ENCODE measurements around the gene TNFRSF4.

Gene TNFRSF4

DNA sequence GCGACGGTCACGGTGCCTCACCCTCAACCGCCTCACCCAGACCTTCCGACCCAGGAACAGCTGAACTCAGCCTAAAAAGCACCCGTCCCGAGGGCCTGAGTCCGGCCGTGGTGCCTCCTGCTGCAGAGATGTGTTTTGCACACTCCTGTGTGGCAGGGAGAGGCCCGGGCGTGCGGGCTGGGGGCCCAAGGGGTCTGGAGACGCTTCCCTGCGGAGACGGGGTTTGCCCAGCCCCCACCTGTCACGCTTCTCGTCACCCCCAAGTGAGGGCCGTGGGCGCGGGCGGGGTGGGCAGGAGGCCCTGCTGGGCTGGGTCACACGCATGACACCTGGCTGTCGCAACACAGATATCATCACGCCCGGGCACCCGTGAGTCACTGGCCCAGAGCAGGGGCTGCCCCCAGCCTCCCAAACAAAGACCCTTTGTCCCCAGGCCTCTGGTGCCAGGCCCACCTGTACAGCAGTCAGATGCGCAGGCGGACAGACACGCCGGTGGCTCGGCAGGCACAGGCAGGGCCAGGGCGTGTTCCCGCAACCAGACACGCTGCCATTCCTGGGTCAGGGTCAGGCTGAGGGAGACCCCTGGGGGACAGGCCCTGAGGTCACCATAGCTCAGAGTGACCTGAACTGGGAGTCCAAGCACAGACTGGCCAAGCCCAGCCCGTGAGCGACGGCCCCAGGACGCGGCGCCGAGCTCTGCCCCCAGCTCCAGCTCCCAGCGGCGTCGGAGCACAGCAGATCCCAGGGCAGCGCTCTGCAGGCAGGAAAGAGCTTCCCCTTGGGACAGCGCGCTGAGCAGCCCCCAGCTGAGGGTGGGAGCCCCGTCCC lies 24.1 kb upstream of the TNFRSF4 start:
- DNase-seq (ENCODE audit: low read depth, low spot score): no peak
- no peak overlapping the region for H3K4me3 ChIP-seq
- no peak overlapping the region for H3K9ac ChIP-seq (ENCODE audit: insufficient read length)
- no peaks in the 10 kb centered on the region for H3K9me3 ChIP-seq (ENCODE audit: low read depth, low read length)
- H3K36me3 ChIP-seq (ENCODE audit: insufficient read depth, low read length): no peaks in the 10 kb centered on the region
- TF ChIP-seq FOXP2 (optimal IDR thresholded peaks at IDR 0.05; ENCODE audit: control extremely low read depth, extremely low read length, insufficient read depth): no peak
- no peak for TF ChIP-seq EZH2 (IDR thresholded peaks at IDR 0.05)
- no peak for TF ChIP-seq POLR2AphosphoS5 (IDR thresholded peaks at IDR 0.05; ENCODE audit: borderline replicate concordance, low read depth, low read length)
- no peak overlapping the region for H3K27ac ChIP-seq

DNA sequence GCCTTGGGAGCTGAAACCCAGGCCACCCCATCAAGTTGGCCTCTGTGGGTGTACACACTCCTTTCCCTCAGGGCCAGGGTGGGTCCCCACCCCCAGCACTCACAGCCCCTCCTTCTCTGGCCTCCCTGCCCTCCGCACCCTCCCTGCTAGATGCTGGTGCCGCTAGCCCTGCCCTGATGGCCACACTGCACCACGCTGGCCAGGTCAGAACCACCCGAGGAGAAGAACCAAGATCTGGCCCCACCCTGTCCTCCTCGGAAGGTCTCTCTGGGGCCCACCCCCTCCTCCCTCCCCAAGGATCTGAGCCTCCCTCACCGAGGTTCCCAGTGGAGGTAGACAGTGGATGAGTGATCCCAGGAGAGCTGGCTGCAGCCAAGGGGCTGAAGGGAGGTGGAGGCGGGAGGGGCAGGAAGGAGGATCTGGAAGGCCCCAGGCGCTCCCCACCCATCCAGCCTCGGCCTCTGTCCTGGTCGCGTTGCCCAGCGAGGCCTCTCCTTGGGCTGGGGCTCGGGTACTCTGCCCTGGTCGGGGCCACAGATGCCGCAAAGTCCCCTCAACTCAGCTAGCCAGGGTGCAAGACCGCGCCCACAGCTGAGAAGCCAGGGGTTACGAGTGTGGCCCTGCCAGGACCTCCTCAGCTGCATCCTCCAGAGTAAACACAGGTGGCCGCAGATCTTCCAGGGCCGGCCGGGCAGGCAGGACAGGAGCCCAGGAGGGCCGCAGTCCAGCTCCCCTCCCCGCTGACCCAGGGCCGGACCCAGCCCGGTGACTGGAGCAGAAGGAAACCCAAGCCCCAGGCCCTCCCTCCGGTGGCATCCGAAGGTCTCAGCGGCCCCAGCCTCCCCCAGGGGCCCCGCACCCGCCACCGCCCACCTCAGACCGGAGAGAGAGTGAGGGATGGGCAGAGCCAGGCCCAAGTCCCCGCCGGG lies 23.3 kb upstream of the TNFRSF4 start:
- TF ChIP-seq EZH2 (IDR thresholded peaks at IDR 0.05) (no peak), FOXP2 (optimal IDR thresholded peaks at IDR 0.05; ENCODE audit: control extremely low read depth, extremely low read length, insufficient read depth) (no peak), POLR2AphosphoS5 (IDR thresholded peaks at IDR 0.05; ENCODE audit: borderline replicate concordance, low read depth, low read length) (no peak; the same call in 1 of the 2 replicates)
- Histone ChIP-seq H3K36me3 (ENCODE audit: insufficient read depth, low read length) (no peaks in the 10 kb centered on the region), H3K27ac (0 out of 2 replicates have a peak overlapping the region, but pooled peaks have one; percentile 2), H3K9me3 (ENCODE audit: low read depth, low read length) (no peaks in the 10 kb centered on the region), H3K4me3 (no peak overlapping the region), H3K9ac (ENCODE audit: insufficient read length) (no peak overlapping the region)
- DNase-seq (ENCODE audit: low read depth, low spot score): no peak

DNA sequence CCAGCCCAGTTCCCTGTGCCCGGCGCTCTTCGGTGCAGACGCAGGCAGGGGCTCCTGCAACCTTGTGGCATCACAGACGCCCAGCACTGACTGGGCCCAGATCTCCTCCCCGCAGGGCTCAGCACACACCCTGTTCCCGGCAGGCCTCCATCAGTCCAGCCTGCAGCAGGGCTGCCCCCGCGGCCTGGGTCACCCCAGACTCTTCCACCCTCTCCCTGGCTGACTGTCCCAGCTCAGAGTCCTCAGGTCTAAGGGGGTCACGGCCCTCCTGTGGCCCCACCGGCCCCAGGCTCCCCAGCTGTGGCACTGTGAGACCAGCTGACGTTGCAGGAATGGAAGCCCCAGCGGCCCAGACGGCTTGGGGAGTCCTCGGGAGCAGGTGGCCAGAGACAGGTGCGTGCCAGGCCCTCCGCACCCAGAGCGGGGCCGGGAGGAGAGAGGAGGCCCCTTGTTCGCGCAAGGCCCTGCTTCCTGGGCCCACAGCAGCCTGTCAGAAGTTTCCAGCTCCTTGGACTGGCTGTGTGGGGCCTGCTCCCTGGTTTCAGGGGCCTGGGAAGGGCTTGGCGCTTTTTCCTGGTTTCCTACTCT lies 22.3 kb upstream of the TNFRSF4 start:
- H3K4me3 ChIP-seq: no peak overlapping the region
- H3K9ac ChIP-seq (ENCODE audit: insufficient read length): no peak overlapping the region
- H3K9me3 ChIP-seq (ENCODE audit: low read depth, low read length): no peaks in the 10 kb centered on the region
- no peak for DNase-seq (ENCODE audit: low read depth, low spot score)
- H3K36me3 ChIP-seq (ENCODE audit: insufficient read depth, low read length): no peaks in the 10 kb centered on the region
- 0 out of 2 replicates have a peak overlapping the region, but pooled peaks have one; percentile 25 for H3K27ac ChIP-seq
- peak; percentile 30 for TF ChIP-seq POLR2AphosphoS5 (IDR thresholded peaks at IDR 0.05; ENCODE audit: borderline replicate concordance, low read depth, low read length)
- TF ChIP-seq EZH2 (IDR thresholded peaks at IDR 0.05): no peak

DNA sequence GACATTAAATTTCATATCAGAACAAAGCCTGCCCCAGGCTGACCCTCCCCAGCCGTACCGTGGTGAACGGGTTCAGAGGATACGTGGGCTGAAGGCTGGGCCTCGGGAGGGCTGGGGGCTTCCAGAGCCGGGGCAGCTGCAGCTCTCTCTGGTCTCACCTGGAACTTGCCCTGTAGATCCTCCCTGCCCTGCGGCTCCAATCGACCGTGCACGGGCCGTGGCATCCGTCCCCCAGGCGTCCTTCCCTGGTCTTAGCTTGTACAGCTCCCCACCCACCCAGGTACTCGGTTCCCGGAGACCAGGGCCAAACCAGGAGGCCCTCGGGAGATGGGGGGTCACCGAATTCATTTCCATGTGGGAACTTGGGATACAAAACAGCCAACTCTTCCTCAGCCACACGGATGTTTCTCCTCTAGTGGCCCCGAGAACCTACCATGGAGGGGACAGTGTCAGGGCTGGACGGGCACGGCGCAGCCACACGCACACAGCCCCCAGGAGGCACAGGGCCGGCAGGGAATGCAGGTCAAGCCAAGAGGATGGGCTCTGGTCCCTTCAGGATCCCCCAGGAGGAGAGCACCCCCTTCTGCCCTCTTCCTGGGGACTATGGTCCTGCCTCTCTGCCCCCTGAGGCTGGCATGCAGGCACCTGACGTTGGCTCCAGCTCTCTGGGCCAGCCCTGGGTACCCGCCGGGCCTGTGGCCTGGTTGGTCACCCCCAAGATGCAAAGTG lies 21.2 kb upstream of the TNFRSF4 start:
- H3K36me3 ChIP-seq (ENCODE audit: insufficient read depth, low read length): 0 out of 2 replicates have a peak, but pooled peaks cover under 1% of the 10 kb centered on the region
- no peaks in the 10 kb centered on the region for H3K9me3 ChIP-seq (ENCODE audit: low read depth, low read length)
- no peak overlapping the region for H3K4me3 ChIP-seq
- H3K27ac ChIP-seq: peak overlapping the region; percentile 31; the same call in 1 of the 2 replicates
- H3K9ac ChIP-seq (ENCODE audit: insufficient read length): no peak overlapping the region
- no peak for TF ChIP-seq FOXP2 (optimal IDR thresholded peaks at IDR 0.05; ENCODE audit: control extremely low read depth, extremely low read length, insufficient read depth)
- TF ChIP-seq EZH2 (IDR thresholded peaks at IDR 0.05): no peak
- TF ChIP-seq POLR2AphosphoS5 (IDR thresholded peaks at IDR 0.05; ENCODE audit: borderline replicate concordance, low read depth, low read length): peak; percentile 33; the same call in 1 of the 2 replicates
- DNase-seq (ENCODE audit: low read depth, low spot score): no peak

DNA sequence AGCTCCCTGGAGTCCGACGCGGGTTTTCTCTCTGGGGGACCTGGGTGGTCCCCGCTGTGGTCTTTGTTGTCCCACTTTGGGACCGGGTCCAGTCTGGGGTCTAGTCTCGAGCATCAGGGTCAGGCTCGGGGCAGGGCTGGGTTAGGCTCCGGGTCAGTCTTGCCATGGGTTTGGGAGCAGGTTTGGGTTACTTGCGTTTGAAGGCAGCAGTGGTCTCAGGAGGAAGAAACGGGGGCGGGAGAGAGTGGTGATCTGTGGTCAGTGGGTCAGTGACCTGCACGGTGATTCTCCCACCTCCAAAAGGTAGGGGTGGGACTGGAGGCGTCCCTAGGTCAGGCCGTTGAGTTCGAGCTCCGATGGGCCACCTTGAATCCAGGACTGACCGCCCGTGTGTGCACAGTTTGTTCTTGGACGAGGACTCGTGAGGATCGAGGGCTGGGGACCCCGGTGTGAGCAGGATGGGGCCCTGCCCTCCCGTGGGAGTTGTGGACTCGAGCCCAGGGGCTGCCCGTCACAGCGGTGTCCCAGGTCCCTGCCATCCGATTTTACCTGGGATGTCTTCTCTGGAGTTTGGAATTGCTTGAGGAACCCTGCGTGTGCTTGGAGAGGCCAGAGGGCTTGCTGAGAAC lies 20.3 kb upstream of the TNFRSF4 start:
- DNase-seq (ENCODE audit: low read depth, low spot score): no peak
- H3K27ac ChIP-seq: peak overlapping the region; percentile 73; the same call in 1 of the 2 replicates
- no peaks in the 10 kb centered on the region for H3K9me3 ChIP-seq (ENCODE audit: low read depth, low read length)
- TF ChIP-seq FOXP2 (optimal IDR thresholded peaks at IDR 0.05; ENCODE audit: control extremely low read depth, extremely low read length, insufficient read depth) (no peak), EZH2 (IDR thresholded peaks at IDR 0.05) (no peak), POLR2AphosphoS5 (IDR thresholded peaks at IDR 0.05; ENCODE audit: borderline replicate concordance, low read depth, low read length) (no peak; the same call in 1 of the 2 replicates)
- H3K36me3 ChIP-seq (ENCODE audit: insufficient read depth, low read length): 0 out of 2 replicates have a peak, but pooled peaks cover 3% of the 10 kb centered on the region
- peak overlapping the region; percentile 70; the same call in 1 of the 2 replicates for H3K4me3 ChIP-seq
- peak overlapping the region; percentile 65 for H3K9ac ChIP-seq (ENCODE audit: insufficient read length)

DNA sequence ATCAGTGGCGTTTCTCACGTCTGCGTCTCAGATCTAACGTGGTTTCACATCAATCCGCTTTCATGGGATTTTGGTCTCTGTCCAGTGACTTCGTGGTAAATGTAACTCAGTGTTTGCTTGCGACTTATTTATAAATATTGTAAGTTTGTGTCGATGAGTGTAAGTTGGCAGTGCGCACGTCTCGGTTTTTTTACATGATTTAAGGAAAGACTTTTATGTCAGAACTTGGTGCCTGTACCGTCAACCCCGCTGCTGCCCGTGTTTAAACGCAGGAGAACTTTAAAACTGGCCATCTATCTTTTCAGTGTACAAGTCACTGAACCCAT lies 19.6 kb upstream of the TNFRSF4 start:
- H3K9ac ChIP-seq (ENCODE audit: insufficient read length): peak overlapping the region; percentile 65
- peak overlapping the region; percentile 73 for H3K27ac ChIP-seq
- DNase-seq (ENCODE audit: low read depth, low spot score): no peak
- peak overlapping the region; percentile 70 for H3K4me3 ChIP-seq
- H3K36me3 ChIP-seq (ENCODE audit: insufficient read depth, low read length): peaks cover 7% of the 10 kb centered on the region; the same call in 1 of the 2 replicates
- H3K9me3 ChIP-seq (ENCODE audit: low read depth, low read length): no peaks in the 10 kb centered on the region
- no peak for TF ChIP-seq POLR2AphosphoS5 (IDR thresholded peaks at IDR 0.05; ENCODE audit: borderline replicate concordance, low read depth, low read length)
- TF ChIP-seq FOXP2 (optimal IDR thresholded peaks at IDR 0.05; ENCODE audit: control extremely low read depth, extremely low read length, insufficient read depth): no peak
- no peak for TF ChIP-seq EZH2 (IDR thresholded peaks at IDR 0.05)

Measured in SK-N-MC (cell line).